ENCODE results near the gene PLCB1.

Gene PLCB1

DNA sequence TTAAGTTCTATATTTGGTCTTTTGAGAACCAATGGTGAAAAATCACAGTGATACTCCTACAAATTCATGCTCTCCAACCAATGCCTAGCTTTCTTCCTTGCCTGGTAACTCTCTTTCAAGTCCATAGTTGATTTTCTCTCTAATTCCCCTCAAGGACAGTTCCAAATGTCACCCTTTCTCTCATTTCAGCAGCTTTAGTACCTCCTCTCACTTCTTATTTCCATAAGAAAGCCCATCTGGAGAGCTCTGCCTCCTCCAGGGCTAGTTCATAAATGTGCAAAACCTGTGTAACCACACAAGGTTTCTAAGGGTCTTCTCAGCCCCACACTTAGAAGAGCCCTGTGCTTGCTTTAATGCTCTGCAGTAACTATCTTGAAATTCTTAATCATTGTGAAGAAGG is 781.4 kb downstream of the PLCB1 start:
- TF ChIP-seq, protein P1, sequence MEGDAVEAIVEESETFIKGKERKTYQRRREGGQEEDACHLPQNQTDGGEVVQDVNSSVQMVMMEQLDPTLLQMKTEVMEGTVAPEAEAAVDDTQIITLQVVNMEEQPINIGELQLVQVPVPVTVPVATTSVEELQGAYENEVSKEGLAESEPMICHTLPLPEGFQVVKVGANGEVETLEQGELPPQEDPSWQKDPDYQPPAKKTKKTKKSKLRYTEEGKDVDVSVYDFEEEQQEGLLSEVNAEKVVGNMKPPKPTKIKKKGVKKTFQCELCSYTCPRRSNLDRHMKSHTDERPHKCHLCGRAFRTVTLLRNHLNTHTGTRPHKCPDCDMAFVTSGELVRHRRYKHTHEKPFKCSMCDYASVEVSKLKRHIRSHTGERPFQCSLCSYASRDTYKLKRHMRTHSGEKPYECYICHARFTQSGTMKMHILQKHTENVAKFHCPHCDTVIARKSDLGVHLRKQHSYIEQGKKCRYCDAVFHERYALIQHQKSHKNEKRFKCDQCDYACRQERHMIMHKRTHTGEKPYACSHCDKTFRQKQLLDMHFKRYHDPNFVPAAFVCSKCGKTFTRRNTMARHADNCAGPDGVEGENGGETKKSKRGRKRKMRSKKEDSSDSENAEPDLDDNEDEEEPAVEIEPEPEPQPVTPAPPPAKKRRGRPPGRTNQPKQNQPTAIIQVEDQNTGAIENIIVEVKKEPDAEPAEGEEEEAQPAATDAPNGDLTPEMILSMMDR (IDR thresholded peaks at IDR 0.05; ENCODE audit: extremely low read depth, missing control alignments), result no peak
- DNase-seq (ENCODE audit: low spot score), result no peak

DNA sequence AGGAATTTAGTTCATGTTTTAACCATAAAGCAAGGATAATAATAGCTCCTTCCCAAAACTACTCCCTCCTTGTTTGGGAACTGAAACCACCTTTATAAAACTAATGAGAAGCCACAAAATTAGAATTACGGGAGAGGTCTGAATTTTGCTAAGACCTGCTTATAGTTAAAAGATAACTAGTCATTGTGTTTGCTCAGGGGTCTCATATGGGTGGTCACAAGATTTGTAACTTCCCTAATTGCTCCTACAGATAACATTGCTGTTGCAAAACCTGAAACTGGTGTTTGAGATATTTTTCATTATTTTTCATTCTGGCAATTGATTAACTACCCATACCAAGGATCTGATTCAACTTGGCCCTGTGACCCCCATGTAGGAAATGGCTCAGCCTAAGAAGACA is 782.4 kb downstream of the PLCB1 start:
- no peak for DNase-seq (ENCODE audit: low spot score)
- TF ChIP-seq, protein P1 (IDR thresholded peaks at IDR 0.05; ENCODE audit: extremely low read depth, missing control alignments), result no peak

DNA sequence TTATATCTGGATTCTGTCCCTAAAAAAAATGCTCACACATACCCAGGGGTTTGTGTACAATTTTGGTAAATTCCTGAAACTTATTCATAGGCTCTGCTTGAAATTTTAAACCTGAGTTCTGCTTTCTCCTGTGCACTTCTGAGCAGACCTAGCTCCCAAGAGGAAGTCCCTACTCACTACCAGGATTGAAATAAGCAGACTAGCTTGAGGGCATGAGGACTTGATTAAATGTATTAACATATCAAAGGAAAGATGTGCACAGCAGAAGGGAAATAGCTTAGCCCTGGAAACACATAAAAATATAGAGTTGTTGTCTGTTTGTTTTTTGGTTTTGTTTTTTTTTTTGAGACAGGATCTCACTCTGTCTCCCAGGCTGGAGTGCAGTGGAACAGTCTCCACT is 785.0 kb downstream of the PLCB1 start:
- TF ChIP-seq, protein P1 (IDR thresholded peaks at IDR 0.05; ENCODE audit: extremely low read depth, missing control alignments), result no peak
- DNase-seq (ENCODE audit: low spot score), result no peak

DNA sequence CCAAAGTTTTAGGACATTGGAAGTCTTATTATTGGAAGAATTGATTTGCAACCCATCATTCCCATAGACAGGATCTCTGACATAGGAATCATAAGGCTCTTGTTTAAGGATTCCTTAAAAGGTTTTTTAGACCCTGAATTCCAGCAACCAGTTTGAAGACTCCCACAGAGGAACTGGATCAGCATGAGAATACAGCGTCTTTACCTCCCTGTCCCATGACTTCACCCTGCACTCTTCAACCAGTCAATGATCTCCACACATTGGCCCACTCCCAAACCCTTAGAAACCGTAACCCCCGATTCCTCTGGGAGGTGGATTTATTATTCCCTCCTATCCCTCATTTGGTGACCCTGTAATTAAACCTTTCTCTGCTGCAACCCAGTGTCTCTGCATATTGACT is 786.1 kb downstream of the PLCB1 start:
- TF ChIP-seq, protein P1 (IDR thresholded peaks at IDR 0.05; ENCODE audit: extremely low read depth, missing control alignments), result no peak
- no peak for DNase-seq (ENCODE audit: low spot score)

DNA sequence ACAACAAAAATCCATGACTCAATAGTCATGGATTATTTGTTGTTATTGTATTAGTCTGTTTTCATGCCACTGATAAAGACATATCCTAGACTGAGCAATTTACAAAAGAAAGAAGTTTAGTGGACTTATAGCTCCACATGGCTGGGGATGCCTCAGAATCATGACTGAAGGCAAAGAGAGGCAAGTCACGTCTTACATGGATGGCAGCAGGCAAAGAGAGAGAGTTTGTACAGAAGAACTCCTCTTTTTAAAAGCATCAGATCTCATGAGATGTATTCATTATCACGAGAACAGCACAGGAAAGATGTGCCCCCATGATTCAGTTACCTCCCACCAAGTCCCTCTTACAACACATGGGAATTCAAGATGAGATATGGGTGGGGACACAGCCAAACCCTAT is 792.5 kb downstream of the PLCB1 start:
- no peak for DNase-seq (ENCODE audit: low spot score)

DNA sequence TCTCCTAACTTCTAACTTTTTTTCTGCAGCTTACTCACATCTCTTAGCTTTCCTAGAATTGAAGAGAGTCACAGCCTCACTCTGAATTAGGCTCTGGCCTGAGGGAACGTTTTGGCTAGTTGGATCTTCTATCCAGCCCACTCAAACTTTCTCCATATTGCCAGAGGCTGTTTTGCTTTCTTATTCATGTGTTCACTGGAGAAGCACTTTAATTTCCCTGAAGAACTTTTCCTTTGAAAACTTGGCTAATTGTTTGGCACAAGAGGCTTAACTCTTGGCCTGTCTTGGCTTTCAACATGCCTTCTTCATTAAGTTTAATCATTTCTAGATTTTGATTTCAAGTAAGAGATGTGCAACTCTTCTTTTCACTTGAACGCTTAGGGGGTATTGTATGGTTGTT is 798.7 kb downstream of the PLCB1 start:
- TF ChIP-seq, protein P1 (IDR thresholded peaks at IDR 0.05; ENCODE audit: extremely low read depth, missing control alignments), result no peak
- no peak for DNase-seq (ENCODE audit: low spot score)

More for the DNA sequence above, 792.5 kb downstream of the PLCB1 start:
- TF ChIP-seq, protein P1 (IDR thresholded peaks at IDR 0.05; ENCODE audit: extremely low read depth, missing control alignments), result no peak

DNA sequence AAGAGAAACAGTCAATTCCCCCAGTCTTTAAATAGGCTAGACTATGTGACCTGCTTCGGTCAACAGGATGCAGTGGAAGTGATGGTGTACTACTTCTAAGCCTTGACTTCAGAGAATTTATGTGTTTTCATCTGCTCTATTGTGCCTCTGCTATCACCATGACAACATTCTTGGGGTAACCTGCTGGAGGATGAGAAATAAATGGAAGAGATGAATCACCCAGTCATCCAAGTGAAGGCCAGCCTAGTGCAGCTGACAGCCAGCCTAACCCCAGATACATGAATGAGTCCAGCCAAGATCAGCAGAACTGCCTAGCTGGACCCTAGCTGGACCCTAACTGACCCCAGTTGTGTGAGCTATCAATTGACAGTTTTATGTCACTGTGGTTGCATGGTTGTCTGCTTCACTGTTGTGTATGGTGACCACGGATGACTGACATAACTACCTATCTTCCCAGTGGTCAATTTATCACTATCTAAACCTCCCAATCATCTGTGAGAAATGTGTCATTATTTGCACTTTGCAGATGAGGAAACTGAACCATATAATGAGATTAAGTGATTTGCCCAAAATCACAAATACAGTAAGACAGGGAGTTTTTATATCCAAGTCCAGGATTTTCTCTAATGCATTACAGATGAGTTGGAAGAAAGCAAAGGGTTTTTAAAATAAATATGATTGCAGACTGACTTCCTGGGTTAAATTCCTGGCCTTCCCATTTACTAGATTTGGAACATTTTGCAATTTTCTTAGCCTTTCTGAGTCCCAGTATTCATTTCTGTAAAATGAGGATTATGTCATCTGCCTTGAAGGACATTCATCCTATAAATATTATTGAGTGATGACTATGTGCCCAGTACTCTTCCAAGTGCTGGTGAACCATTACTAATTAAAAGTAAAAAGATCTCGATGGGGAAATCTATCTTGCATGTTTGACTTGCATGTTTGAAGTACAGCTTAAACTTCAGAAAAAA is 800.4 kb downstream of the PLCB1 start:
- TF ChIP-seq, protein P1 (IDR thresholded peaks at IDR 0.05; ENCODE audit: extremely low read depth, missing control alignments), result no peak
- no peak for DNase-seq (ENCODE audit: low spot score)

Data from GM20000 (cell line).